Left ventricle myocardium superior (tissue), 1 donor: Measurements from ENCODE around the gene ATXN10. TPM values are rescaled to one million over a fixed set of nuclear protein-coding genes. Genes with fewer than 3 reads are reported as not detected.
"Not testable (repeated sequence)": the region's sequence is repeated elsewhere in the genome, so short reads cannot be mapped to it uniquely, and the experiment has no call there.

Experiments used
- ATAC-seq: fragments of 200-7000 bp; cut with Tn5 transposase; one replicate; pipeline ENCODE4 v1.9.1; 2020; ENCODE audit warnings: mild to moderate bottlenecking, moderate library complexity
- DNase-seq: peaks from one replicate; pipeline ENCODE4 v3.0.0-alpha.2; 2020
- intact Hi-C: fragments of 100-400 bp; cut with micrococcal nuclease; formaldehyde crosslinking; loops from one replicate; pipeline ENCODE4 v1.11.0; 2022
- total RNA-seq: library from RNA; stranded (reverse); fragmentation: NEBNext Ultra II Directional; extraction: Animal tissue kit (Norgen Biotek cat#: 25700); gene quantifications from one replicate; pipeline ENCODE4 v1.2.1, GENCODE V29; 2021
- donor health status: DM: no; HTN: yes; CAD: no; lungs with severe emphysema.

The ATXN10 gene
- total RNA-seq, 1 donor from 2014 or later: 142 TPM

- ATAC-seq (peak; percentile 88), DNase-seq (peak; percentile 46)
- intact Hi-C loops: no loop called here
These were observed 31.2 kb upstream of the ATXN10 start for GRCh38 chr22:45640291-45640940.

GRCh38 chr22:45640941-45641621 is 30.6 kb upstream of the ATXN10 start:
- intact Hi-C loops: no loop called here
- DNase-seq (no peak), ATAC-seq (no peak)

DNA sequence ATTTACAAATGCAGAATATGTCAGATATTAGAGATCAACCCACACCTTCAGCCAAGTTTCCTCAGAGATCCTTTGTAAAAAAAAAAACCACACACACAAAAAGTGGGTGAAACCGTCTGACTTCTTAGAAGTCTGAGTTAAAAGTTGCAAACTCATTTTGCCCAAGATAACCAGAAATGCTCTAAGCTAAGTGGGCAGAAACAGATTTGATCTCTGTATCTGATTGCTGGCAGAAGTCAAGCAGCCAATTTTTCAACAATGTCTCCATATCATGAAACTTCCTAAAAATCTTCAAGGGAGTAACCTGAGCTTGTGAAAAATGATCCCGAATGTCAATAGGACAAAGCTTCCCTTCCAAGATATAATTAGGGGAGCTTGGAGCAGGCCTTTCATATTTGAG is 28.6 kb upstream of the ATXN10 start:
- ATAC-seq (no peak), DNase-seq (no peak)
- intact Hi-C loops: no loop called here

GRCh38 chr22:45644714-45645113 is 26.9 kb upstream of the ATXN10 start:
- intact Hi-C loops: no loop called here

GRCh38 chr22:45645150-45645525 is 26.5 kb upstream of the ATXN10 start:
- ATAC-seq (no peak), DNase-seq (no peak)
- intact Hi-C loops: no loop called here

More at GRCh38 chr22:45644714-45645113, 26.9 kb upstream of the ATXN10 start:
- DNase-seq (no peak), ATAC-seq (no peak)

DNA sequence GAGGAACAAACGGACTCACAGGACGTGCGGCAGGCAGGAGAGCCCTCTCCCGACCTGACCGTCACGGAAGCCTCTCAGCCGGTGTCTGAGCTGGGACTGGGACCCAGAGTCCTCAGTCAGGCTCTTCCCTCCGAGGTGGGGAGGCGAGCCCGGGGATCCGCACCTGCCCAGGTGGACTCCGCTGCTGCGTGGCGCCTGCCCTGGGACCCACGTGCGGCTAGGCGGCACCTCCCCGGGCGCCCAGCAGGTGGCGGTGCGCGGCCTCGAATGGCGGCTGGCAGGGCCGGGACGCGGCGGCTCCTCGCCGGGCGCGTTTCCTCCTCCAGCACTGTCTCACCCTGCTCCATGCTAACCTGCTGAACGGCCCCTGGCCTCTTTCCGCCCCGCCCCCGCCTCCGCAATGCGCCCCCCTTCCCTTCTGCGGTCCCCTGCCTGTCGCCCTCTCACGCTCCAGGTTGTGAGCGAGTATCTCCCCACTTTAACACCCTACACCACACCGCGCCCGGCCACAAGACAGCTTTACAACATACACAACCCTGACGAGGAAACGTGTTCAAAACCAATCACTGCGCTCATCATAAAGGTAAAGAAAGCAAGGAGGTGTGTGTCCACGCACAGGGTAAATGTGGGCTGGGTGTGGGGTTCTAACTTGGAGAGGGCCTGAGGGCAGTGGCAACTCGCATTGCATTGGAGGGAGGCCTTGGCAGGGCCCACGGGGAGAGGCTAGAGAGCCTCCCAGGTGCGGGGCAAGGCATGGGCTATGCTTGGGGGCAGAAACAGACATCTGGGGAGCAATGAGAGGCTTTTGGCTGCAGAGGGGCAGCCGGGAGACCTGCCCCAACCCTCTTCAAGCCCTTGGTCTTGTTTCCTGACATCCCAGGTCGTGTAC is 25.9 kb upstream of the ATXN10 start:
- ATAC-seq (peak; percentile 95), DNase-seq (peak; percentile 88)
- intact Hi-C loops: no loop called here

DNA sequence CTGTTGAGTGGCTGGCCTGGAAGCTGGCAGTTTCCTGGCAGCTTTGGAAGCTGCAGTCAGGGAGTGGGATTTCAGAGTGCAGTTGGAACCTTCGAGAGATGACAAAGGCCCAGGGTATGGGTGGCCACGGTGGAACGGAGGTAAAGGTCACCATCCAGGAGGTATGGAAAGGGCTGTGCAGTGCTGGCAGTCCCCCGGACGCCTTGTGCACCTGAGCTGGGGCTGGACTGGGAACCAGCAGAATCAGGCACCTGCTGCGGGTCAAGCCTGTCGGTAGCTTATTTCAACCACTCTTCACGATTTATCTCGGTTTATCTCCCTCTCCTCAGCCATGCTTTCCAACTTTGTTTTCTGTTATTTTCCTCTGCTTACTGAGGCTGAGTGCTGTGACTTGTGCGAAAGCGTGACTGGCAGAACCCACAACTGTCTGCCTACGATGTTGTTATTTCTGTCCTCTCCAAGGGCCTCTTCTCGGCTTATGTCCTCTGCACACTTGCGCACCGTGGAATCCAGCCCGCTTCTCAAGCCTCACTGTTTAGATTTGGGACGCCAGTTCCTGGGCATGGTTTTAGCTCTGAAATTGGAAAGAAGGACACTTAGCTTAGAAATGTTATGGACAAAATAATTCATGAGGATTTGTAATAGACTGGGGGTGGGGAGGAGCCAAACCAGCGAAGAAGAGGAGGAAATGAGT is 24.0 kb upstream of the ATXN10 start:
- ATAC-seq: no peak
- intact Hi-C loops: no loop called here
- no peak for DNase-seq

- DNase-seq (no peak), ATAC-seq (no peak)
- intact Hi-C loops: no loop called here
These were observed 23.1 kb upstream of the ATXN10 start for GRCh38 chr22:45648301-45649117.

DNA sequence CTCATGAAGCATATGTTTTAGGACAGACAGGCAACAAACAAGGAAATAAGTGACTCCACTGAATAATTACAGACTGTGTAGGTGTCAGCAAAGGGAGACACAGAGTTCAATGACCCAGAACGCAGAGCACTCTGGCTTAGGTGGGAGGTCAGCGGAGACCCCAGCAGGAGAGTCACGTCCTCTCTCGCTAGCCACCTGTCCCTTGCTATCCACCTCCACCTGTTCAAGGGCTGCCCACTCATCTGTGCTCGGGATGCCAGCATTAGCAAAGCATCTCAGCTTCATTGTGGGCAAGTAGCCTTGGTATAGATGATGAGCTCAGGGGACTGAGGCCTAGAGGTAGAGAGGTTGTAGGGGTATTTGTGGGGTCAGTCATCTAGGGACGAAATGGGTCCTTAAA is 21.8 kb upstream of the ATXN10 start:
- intact Hi-C loops: no loop called here
- ATAC-seq (no peak), DNase-seq (no peak)

DNA sequence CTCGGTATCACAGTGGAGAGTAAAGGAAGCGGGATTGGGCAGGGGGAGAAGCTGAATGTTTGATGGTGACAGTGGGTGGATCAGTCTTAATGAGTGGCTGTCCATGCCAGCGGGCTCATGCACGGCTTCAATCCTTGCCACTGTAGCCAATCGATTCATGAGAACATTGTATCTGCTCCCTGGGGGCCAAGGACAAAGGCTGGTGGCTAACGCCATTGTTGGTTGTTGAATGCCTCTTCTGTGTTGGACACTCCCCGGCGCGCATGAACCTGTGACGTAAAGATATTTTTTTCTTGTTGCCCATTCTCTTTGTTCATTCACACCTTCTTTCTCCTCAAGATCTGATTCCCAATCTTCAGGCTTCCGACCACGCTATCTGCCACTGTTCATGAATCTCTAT is 20.9 kb upstream of the ATXN10 start:
- intact Hi-C loops: no loop called here
- no peak for DNase-seq
- no peak for ATAC-seq

GRCh38 chr22:45651931-45652528 is 19.6 kb upstream of the ATXN10 start:
- intact Hi-C loops: no loop called here
- DNase-seq (no peak), ATAC-seq (no peak)

- DNase-seq: no peak
- no peak for ATAC-seq
- intact Hi-C loops: no loop called here
These were observed 15.1 kb upstream of the ATXN10 start for GRCh38 chr22:45656577-45656976.

GRCh38 chr22:45657701-45658100 is 13.9 kb upstream of the ATXN10 start:
- intact Hi-C loops: no loop called here
- DNase-seq (no peak), ATAC-seq (no peak)

DNA sequence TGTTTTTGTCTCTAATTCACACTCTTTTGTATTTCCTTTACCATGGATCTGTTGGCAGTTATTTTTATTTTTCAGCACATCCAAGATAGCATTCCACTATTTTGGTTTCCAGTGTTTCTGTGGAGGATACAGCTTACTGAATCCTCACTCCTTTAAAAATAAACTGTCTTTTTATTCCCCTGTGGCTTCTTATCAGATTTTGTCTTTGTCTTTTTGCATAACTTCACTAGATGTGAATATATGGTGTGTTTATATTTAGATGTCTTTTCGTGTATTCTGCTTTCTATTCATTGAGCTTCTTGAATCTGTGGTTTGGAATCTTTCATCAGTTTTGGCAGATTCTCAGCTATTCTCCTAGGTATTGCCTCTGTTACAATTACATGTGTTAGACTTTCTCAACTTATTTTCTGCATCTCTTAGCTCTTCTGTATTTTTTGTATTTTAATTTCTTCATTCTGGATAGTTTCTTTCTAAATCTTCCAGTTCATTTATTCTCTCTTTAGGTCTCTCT is 7.4 kb upstream of the ATXN10 start:
- intact Hi-C loops: no loop called here
- DNase-seq (no peak), ATAC-seq (no peak)

GRCh38 chr22:45667486-45667885 is 4.1 kb upstream of the ATXN10 start:
- ATAC-seq: no peak
- DNase-seq: no peak
- intact Hi-C loops: no loop called here

GRCh38 chr22:45670363-45670762 is 1.3 kb upstream of the ATXN10 start:
- intact Hi-C loops, ATAC-seq: not testable (repeated sequence)

DNA sequence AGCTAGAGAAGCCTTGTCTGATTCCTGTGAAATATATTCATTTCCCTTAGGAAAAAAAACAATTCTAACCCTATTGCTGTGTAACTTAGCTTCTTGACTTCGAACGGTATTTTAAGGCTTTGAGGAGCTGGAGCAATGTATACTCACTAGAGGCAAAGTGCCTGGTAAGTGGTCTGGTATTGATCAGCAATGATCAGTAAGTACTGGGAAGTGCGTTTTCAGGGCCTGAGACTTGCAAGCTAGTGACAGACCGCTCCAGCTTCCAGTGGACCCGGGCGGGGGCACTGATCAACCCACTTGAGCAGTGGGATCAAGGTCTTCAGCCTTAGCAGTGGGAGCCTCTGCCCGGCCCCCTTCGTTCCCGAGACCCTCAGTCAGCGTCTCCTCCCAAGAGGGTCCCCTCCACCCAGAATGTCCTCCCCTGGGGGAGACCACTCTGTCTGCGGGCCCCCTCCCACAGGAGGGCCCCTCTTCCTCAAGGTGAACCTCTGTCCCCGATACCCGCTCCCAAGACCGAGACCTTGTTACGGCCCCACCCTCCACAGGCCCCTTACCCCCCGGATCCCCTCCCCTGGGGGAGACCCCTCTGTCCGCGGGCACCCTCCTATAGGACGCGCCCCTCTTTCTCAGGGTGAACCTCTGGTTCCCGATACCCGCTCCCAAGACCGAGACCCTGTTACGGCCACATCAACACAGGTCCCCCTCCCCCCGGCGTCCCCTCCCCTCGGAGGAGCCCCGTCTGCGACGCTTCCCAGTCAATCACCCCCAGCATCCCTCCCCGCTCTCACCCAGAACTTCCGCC is 452 bp upstream of the ATXN10 start:
- no peak for DNase-seq
- peak; percentile 5 for ATAC-seq
- intact Hi-C loops: no loop called here

More at GRCh38 chr22:45670363-45670762, 1.3 kb upstream of the ATXN10 start:
- DNase-seq: not testable (repeated sequence)
